SKM-1 (cell line): ENCODE measurements around the gene DOCK7.
A peak's percentile ranks its signal among the peaks of the same experiment; 100 is the strongest.

Experiments used
- DNase-seq: peaks from one replicate; lab custom pipeline; 2025; ENCODE audit not compliant: unreplicated experiment; lab: John Stamatoyannopoulos, UW

Gene DOCK7

DNA sequence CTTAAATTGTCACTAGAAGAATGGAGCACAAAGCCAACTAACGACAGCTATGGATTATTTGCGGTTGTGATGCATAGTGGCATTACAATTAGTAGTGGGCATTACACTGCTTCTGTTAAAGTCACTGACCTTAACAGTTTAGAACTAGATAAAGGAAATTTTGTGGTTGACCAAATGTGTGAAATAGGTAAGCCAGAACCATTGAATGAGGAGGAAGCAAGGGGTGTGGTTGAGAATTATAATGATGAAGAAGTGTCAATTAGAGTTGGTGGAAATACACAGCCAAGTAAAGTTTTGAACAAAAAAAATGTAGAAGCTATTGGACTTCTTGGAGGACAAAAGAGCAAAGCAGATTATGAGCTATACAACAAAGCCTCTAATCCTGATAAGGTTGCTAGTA, 237.9 kb downstream of the DOCK7 start:
- DNase-seq: no peak

DNA sequence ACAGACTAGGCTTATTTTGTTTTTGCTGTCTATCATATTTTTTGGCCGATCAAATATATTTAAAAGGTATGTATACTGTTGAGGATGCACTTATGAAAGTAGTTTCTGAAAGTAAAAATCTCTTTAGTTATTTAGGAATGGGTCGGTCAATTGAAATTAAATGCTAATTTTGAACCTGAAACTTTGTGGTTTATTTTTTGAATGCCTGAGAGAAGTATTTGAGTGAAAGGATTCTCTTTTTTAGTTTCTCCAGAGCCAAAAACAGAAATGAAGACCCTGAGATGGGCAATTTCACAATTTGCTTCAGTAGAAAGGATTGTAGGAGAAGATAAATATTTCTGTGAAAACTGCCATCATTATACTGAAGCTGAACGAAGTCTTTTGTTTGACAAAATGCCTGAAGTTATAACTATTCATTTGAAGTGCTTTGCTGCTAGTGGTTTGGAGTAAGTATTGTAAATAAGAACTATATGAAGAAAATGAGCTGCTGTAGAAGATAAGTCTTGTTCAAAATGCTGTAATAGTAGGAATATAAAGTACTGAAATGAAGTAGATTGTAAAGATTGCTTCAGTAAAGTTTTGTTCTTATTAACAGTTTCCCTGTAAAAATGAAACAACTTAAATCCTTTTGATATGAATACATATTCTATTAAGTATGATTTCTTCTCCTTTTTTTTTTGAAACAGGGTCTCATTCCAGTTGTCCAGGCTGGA, 239.8 kb downstream of the DOCK7 start:
- DNase-seq: no peak

DNA sequence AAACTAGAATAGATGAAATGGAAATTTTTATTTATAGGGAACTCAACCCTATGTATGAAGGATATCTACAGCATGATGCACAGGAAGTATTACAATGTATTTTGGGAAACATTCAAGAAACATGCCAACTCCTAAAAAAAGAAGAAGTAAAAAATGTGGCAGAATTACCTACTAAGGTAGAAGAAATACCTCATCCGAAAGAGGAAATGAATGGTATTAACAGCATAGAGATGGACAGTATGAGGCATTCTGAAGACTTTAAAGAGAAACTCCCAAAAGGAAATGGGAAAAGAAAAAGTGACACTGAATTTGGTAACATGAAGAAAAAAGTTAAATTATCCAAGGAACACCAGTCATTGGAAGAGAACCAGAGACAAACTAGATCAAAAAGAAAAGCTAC, 243.5 kb downstream of the DOCK7 start:
- no peak for DNase-seq

DNA sequence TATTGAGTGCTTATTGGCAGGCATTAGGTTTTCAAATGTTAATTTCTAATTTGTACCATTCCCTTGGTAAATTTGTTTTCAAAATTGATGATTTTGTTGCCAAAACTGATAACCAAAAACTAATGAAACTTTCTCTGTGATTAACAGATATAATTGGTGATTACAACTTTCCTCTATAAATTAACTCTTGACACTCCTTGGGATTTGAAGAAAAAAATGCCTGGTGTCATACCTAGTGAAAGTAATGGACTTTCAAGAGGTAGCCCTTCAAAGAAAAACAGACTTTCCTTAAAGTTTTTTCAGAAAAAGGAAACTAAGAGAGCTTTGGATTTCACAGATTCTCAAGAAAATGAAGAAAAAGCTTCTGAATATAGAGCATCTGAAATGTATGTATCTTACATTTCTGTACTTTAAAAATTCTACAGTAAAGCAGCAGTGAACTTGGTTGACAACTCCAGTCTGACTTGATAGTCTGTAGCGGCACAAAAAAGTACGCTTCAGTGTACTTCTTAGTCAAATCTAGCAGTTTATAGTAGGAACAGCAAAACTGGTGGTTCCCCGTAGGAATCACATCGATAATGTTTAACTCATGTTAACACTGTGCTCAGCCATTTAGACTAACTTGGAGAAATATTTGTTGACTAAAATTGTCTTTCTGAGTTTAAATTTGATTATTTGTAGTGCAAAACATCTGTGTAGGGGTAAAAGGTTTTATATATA, 248.4 kb downstream of the DOCK7 start:
- no peak for DNase-seq

DNA sequence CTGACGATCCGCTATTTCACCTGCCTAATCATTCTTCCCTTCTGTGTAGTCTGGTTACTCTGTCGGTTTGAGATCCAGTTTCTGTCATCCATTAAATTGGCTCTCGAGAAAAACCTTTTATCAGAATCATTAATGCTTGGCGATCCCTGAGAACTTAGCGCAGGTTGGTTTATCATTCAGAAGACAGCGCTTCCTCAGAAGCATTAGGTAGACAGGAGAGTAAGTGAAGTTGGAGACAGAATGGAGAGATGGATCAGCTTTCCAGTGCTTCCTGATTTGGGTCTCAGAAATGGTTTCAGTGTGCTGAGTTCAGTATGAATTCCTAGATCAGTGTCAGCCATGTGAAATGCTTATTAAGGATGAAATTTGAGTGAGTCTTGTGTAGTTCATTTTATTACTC, 250.0 kb downstream of the DOCK7 start:
- DNase-seq: no peak

DNA sequence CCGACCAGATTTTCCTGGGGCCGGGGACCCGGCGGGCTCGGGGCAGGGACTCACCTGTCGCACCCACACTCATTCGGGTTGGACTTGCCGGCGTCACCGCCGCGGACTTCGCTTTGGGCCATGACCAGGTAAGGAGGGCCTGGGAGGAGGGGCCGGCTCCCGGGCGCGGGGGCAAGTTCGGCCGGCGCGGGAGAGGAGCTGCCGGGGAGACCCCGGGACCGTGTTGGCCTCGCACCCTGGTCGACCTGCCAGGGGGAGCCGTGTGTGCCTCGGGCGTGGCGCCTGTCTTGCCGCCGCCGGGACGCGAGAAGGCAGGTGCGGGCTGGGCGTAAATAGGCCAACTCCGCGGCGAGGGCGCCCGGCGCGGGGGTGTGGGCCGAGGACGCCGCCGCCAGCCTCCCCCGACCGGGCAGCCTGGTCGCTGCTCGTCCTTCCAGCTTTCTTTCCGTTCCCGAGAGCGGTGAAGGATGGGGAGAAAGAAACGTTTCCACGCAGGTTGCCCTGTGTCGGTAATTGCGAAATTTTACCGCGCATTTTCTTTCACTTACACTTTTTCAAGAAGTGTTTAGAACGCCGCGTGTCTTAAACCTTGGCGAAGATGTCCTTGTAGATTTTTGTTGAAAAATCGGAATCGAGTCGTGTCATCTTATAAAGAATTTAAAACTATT, 250.8 kb downstream of the DOCK7 start:
- no peak for DNase-seq

DNA sequence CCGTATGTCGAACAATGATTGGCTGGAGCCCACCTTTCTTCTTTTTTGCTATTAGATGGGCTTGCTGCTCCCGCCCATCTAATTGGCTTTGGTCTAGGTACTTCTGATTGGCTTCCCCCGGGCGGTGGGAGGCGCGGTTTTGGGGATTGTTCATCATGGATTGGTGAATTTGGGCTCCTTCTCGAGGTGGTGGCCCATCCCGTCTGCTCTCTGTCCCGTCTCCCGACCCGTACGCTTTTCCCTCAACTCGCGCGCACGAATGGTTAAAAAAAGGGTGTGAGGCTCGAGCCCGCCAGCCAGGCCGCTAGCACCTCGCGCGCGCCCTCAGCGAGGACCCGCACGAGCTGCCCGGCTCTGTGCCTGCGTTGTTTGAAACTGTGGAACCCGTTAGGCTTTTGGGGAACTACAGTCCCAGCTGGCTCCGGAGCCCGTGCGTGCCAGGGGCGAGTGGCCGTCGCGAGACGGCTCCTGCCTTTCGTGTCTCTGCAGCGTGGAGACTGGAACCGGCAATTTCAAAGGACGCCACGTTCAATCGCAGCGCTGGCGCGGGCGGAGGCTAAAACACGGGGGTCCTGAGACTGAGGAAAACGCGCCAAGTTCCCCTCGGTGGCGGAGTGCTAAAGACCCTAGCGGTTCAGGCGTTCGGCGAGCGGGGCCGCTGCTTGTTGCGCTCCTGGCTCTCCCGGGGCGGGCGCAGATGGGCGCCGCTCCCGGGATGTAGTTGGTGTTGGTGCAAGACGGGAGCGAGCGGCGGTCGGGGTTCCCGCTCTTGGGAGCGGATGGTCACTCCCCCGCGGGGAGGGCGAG, 251.5 kb downstream of the DOCK7 start, which contains the start of gene USP1:
Gene USP1 (plus strand): TSS at position 584 of the 807 bp plus-strand sequence. CDS start 2,819 bp downstream, outside the sequence.
- peak; percentile 99 for DNase-seq

DNA sequence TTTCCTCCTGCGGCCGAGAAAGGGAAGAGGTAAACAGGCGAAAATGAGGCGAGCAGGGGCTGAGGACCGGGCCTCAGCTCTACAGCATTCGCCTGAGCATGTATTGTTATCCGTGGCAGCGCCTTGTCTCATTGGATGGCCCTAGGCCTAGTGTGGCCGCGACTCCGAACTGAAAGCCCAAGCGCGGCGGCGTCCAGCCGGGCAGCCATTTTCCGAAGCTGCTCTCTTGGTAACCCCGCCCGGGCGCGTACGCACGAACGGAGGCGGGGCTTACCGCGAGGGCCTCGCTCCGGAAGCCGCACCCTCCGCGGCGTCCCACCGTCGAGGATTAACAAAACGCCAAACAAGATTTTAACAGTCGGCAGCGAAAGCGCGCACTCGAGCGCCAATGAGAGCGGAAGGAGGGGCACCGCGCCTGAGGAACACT, 252.1 kb downstream of the DOCK7 start:
- no peak for DNase-seq

DNA sequence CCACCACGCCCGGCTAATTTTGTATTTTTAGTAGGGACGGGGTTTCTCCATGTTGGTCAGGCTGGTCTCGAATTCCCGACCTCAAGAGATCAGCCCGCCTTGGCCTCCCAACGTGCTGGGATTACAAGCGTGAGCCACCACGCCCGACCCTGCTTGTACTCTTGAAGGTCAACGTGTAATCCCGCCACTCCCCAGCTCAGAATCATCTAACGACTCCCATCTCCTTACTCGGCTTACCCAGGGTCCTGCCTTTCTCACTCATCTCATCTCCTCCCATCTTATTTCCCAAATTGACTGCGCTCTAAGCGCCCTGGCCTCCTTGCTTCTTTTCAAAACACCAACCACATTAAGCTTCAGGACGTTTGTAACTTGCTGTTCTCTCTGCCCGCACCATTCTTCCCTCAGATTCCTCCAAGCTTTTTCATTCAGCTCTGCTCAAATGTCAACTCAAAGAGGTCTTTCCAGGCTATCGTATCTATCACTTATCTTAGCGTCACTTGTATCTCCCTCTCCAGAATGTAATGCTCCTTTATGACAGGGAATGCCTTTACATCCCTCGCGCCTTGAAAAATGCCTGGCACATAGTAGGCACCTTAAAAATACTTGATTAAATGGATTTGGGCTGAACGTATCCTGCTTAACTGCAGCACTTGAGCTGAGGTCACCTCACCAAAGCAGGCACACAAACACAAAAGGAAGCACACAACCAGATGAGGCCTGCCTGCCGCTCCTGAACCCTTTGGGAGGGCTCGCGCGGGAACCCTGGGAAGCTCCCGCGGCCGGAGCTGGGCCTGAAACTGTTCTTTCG, 252.8 kb downstream of the DOCK7 start:
- DNase-seq: no peak

DNA sequence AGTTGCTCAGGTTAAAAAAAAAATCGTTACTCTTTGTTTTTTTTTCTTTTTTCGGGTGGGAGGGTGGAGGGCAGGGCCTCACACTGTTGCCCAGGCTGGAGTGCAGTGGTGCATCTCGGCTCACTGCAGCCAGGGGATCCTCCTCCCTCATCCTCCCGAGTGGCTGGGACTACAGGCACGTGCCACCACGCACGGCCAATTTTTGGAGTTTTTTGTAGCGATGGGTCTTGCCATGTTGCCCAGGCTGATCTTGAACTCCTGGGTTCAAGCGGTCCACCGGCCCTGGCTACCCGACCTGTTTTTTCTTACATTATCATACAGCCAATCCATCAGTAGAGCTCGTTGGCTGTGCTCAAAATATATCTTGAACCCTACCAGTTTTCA, 253.6 kb downstream of the DOCK7 start:
- DNase-seq: no peak

DNA sequence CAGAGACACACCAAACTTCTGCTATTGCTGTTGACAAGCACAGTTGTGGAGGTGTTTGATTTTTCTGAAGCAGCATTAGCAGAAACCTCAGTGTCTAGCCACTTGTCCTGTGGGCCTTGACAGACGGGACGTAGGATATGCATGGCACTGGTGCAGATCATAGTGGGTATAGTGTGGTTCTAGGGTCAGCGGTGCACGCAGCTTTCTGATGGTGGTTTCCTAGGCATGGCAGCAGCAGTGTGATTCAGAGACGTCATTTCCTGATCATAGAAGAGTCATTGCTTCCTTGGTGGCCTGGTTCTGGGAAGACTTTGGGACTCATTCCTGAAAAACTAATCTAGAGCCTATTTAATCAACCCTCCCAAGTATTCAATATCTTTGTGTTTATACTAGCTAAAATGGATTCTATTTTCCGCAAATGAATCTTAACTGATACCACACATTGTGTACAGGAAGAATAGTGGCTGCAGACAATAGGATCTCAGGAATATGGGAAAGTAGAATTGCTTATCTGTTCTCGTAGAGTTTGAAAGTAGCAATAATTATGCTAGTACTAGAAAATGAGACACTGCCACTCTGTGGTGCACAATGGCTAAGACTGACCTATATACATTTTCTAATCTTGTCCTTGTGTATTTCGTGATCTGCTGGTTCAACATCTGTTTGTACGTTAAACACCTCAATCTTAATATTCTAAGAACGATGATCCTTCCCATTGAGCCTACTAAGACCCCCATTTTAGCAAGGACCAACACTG, 254.1 kb downstream of the DOCK7 start:
- DNase-seq: no peak

DNA sequence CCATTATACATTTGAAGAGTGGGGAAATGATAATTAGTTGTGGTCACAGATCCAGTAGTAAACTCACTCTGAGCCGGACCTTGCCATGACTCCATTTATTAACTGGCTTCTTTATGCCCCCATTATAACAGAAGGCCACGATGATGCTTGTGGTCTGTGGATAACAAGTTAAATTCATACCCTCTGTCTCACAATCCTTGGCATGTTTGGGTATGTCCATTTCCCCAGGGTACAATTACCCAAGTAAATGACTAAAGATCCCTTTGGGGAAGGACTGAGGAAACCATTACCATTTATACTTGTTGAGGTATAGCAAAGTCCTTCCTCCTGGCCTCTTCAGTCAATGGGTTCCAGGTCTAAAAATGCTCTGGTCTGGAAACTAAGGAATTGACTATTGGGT, 258.6 kb downstream of the DOCK7 start:
- DNase-seq: no peak

DNA sequence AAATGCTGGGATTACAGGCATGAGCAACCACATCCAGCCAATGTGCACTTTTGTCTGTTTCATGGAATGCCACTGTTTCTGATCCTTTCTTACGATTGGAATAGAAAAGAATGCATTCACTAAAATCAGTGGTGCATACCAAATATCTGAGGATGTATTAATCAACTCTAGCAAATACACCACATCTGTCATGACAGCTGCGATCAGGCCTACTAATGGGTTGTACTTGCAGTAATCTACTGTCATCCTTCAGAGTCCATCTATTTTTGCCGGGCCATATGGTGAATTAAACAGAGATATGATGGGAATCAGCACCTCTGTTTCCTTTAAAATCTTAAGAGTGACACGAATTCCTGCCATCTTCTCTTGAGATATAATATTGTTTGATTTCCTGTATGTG, 259.8 kb downstream of the DOCK7 start:
- DNase-seq: no peak

DNA sequence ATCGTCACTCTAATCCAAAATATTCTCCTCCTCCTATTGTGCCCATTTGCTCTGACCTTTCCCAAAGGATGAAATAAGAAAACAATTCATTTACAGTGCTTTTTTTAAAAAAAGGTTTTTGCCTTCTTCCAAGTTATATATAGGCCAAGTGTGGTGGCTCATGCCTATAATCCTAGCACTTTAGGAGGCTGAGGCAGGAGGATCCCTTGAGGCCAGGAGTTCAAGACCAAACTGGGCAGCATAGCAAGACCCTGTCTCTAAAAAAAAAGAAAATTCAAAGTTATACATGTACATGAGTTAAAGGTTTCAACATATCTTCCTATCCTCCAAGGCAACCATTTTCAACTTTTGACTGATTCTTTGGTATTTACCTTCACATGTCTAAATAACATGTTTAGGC, 261.4 kb downstream of the DOCK7 start:
- no peak for DNase-seq

DNA sequence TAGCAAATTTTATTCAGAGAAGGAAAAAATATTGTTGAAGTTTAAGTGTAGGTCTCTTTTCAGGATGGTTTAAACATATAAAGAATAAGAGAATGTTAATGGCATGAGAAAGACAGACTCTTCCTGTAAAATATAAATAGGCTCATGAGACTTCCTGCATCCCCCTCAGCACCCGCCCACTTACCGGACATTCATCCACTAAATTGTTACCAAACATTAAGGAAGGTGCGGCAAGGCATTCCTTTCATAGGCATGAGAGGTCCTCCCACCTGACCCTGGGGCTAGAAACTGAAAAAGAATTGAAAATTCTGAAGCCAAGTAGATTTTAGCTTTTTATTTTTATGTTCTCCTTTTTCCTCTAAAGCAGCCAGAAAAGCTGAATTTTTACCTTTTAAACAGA, 261.9 kb downstream of the DOCK7 start:
- no peak for DNase-seq

DNA sequence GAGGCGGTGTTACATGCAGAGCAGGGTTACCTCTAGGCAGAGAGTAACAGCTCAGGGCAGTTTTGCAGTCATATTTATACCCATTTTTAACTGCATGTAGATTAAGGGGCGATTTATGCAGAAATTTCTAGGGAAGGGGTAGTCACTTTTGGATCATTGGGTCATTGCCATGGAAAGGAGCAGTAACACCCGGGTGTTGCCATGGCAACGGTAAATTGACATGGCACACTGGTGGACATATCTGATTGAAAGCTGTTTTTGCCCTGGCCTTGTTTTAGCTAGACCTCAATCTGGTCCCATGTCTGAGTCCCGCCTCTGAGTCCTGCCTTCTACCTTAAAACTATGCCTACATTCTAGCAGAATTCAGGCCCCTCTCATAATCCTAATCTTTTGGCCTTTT, 263.1 kb downstream of the DOCK7 start:
- no peak for DNase-seq

DNA sequence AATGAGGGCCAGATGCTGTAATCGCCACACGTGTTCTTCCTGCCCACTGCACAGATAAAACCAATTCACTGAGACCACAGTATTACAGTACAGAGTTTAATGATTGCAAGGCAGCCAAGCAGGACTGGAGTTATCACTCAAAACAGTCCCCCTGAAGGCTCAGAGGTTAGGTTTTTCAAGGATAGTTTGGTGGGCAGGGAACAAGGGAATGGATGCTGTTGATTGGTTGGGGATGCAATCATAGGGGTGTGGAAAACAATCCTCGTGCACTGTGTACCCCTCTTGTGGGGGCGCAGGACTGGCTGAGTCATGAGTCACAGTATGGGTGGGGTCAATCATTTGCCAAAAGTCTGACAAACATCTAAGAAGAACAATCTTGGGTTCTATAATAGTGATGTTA, 263.8 kb downstream of the DOCK7 start:
- DNase-seq: no peak

DNA sequence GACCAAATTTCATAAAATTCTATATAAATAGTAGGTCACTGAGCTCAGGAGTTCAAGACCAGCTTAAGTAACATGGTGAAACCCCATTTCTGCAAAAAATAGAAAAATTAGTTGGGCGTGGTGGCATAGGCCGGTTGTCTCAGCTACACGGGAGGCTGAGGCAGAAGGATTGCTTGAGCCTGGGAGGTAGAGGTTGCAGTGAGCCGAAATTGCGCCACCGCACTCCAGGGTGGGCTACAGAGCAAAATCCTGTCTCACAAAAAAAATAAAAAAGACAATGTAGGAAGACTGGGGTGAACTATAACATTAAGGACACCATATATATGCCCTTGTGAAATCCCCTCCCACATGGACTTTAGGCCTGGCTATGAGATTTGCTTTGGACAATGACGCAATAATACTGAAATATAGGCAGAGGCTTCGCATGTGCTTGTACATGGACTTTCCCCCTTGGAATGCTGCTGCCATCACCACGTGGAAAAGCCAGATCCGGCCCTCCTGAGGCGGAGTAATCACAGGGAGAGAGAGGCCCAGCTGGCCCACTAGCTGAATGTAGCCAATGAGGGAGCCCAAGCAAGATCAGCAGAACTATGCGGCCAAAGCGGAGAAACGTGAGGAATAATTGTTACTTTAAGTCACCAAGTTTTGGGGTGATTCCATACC, 264.5 kb downstream of the DOCK7 start:
- DNase-seq: no peak

DNA sequence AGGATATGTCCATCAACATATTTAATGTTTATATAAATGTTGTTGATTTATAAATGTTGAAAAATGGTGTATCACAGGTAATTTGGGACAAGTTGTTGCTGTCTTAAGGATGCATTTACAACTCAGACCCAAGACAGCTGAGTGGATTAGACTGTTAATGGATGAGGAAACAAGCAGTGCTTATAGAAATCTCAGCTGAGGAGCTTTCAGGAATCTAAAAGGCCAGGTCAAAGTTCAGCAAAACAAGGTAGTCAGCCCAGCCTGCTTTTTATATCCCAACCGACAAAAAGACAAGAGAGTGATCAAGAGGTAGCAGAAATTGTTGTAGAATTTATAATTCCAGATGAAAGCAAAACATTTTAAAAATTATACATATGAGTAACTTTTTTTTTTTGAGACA, 268.0 kb downstream of the DOCK7 start:
- no peak for DNase-seq
